ENCODE data around the gene STARD9. TPM values are rescaled to one million over a fixed set of nuclear protein-coding genes. Genes with fewer than 3 reads are reported as not detected.

Gene STARD9
- total and polyA plus RNA-seq, 9 of the 15 experiments (the other 6 are each of a cell fraction or from before 2014, with no cell fraction given) = 0.45 to 6.0 (median 3.6) TPM

- TF ChIP-seq FOXA3 (CRISPR knock-in tag; conservative IDR thresholded peaks at IDR 0.05 in 1 of 2, IDR thresholded peaks at IDR 0.05 in 1 of 2) (no peak), ZBTB17 (CRISPR knock-in tag; IDR thresholded peaks at IDR 0.05) (no peak), SNRNP70 (optimal IDR thresholded peaks at IDR 0.05; ENCODE audit: low read depth, low read length) (no peak), CLOCK (CRISPR knock-in tag; IDR thresholded peaks at IDR 0.05; ENCODE audit: borderline replicate concordance) (no peak), ZNF217 (CRISPR knock-in tag; IDR thresholded peaks at IDR 0.05) (no peak), MIER1 (IDR thresholded peaks at IDR 0.05; ENCODE audit: low read depth) (no peak), SMC3 (conservative IDR thresholded peaks at IDR 0.05; ENCODE audit: insufficient read depth, low read depth, low read length) (no peak), NR2F6 (CRISPR knock-in tag; IDR thresholded peaks at IDR 0.05) (no peak), MAZ (CRISPR knock-in tag; conservative IDR thresholded peaks at IDR 0.05 in 1 of 2, IDR thresholded peaks at IDR 0.05 in 1 of 2) (peak; percentile 19 to 70; a peak in 3 of 4 replicates), RAD51 (IDR thresholded peaks at IDR 0.05; ENCODE audit: borderline replicate concordance, low read depth) (no peak), SUPT5H (IDR thresholded peaks at IDR 0.05) (peak; percentile 93), KLF13 (tag; IDR thresholded peaks at IDR 0.05; ENCODE audit: borderline replicate concordance, low read depth) (no peak), GABPB1 (CRISPR knock-in tag; IDR thresholded peaks at IDR 0.05) (peak; percentile 71), CBFA2T2 (conservative IDR thresholded peaks at IDR 0.05) (no peak), FIP1L1 (IDR thresholded peaks at IDR 0.05; ENCODE audit: low read depth, low read length, poor library complexity, severe bottlenecking) (no peak), THRA (IDR thresholded peaks at IDR 0.05) (no peak), NFYB (IDR thresholded peaks at IDR 0.05; ENCODE audit: extremely low read depth, insufficient read length) (no peak), ZNF384 (IDR thresholded peaks at IDR 0.05; ENCODE audit: low read depth, low read length) (0 out of 2 replicates have a peak, but pooled peaks have one; percentile 7), CEBPZ (IDR thresholded peaks at IDR 0.05; ENCODE audit: borderline replicate concordance, low read depth, low read length) (no peak), ZNF75A (CRISPR knock-in tag; IDR thresholded peaks at IDR 0.05) (no peak), HDAC3 (IDR thresholded peaks at IDR 0.05; ENCODE audit: borderline replicate concordance, partially characterized antibody) (no peak)
Measured at GRCh38 chr15:42548249-42549031, 27.0 kb upstream of the STARD9 start, which contains the start of the genes HAUS2 and LRRC57 (continued).
